A673 (cell line): ENCODE results near the gene PIF1. TPM values are rescaled to one million over a fixed set of nuclear protein-coding genes. Genes with fewer than 3 reads are reported as not detected.

Experiments
- BruUV-seq: library from RNA; stranded (reverse); fragments of 400-500 nt; replicated peaks from 2 replicates; lab custom pipeline; 2021; lab: Mats Ljungman, UMichigan
- CTCF ChIA-PET: fragments of 300-600 bp; sonication (Branson Sonifier 250); formaldehyde crosslinking; loops from one replicate; lab custom pipeline; 2022; ENCODE audit warnings: antibody characterized with exemption; lab: Charles Lee
- POLR2A ChIA-PET: fragments of 300-600 bp; sonication (Branson Sonifier 250); formaldehyde crosslinking; loops from one replicate; lab custom pipeline; 2022; ENCODE audit warnings: antibody characterized with exemption; ENCODE audit not compliant: low non-redundant PET; lab: Charles Lee
- DNase-seq: peaks from one replicate; pipeline ENCODE4 v3.0.0-alpha.2; 2015; ENCODE audit warnings: low spot score
- H3K27ac ChIP-seq: fragments of 200-600 bp; sonication (generic); 2 replicates; pipeline ENCODE4 v1.5.1; 2016; ENCODE audit warnings: mixed run types, low read depth, mild to moderate bottlenecking, mixed read lengths, antibody characterized with exemption, low read length; ENCODE audit not compliant: poor library complexity, severe bottlenecking
- H3K27me3 ChIP-seq: fragments of 200-600 bp; sonication (generic); replicated peaks from 2 replicates; pipeline ENCODE4 v1.6.1; 2017; ENCODE audit warnings: mixed run types, low read depth, mild to moderate bottlenecking, mixed read lengths, antibody characterized with exemption, low read length; ENCODE audit not compliant: insufficient read depth, poor library complexity
- H3K36me3 ChIP-seq: fragments of 200-600 bp; sonication (generic); 2 replicates; pipeline ENCODE4 v1.6.1; 2016; ENCODE audit warnings: mixed run types, mild to moderate bottlenecking, mixed read lengths, antibody characterized with exemption, low read length; ENCODE audit not compliant: insufficient read depth, poor library complexity, severe bottlenecking
- H3K4me1 ChIP-seq: fragments of 200-600 bp; sonication (generic); 2 replicates; pipeline ENCODE4 v1.6.1; 2017; ENCODE audit warnings: mixed run types, mild to moderate bottlenecking, mixed read lengths, antibody characterized with exemption, low read length; ENCODE audit not compliant: insufficient read depth, poor library complexity, severe bottlenecking
- H3K4me3 ChIP-seq: fragments of 200-600 bp; sonication (generic); 2 replicates; pipeline ENCODE4 v1.5.1; 2016; ENCODE audit warnings: low read depth, mixed run types, mild to moderate bottlenecking, mixed read lengths, low read length; ENCODE audit not compliant: poor library complexity, severe bottlenecking
- H3K9me3 ChIP-seq: fragments of 200-600 bp; sonication (generic); 2 replicates; pipeline ENCODE4 v1.6.1; 2016; ENCODE audit warnings: mixed run types, low read depth, mild to moderate bottlenecking, mixed read lengths, antibody characterized with exemption, low read length; ENCODE audit not compliant: poor library complexity, severe bottlenecking
- CTCF ChIP-seq: fragments of 300-800, 200-600 bp; sonication (generic); conservative IDR thresholded peaks from 2 replicates; pipeline ENCODE4 v1.5.1; 2017; ENCODE audit warnings: low read depth, mild to moderate bottlenecking, antibody characterized with exemption, low read length, moderate library complexity, mixed read lengths
- EZH2 ChIP-seq: fragments of 200-600 bp; sonication (generic); IDR thresholded peaks from 2 replicates; pipeline ENCODE4 v1.6.1; 2017; ENCODE audit warnings: borderline replicate concordance, low read depth, mild to moderate bottlenecking, mixed read lengths, antibody characterized with exemption, low read length; ENCODE audit not compliant: poor library complexity, severe bottlenecking
- intact Hi-C: fragments of 100-400 bp; cut with micrococcal nuclease; formaldehyde crosslinking; loops from one replicate; pipeline ENCODE4 v1.10.0; 2022; ENCODE audit not compliant: unreplicated experiment
- total RNA-seq: library from RNA; stranded (reverse); gene quantifications from 2 replicates; pipeline ENCODE4 v1.2.3, GENCODE V29; 2021

The PIF1 gene
- total RNA-seq, 1 experiment from 2014 or later: 65.7 TPM

GRCh38 chr15:64837502-64837901 lies 12.1 kb upstream of the PIF1 start:
- intact Hi-C loops: no loop called here
- no peaks in the 10 kb centered on the region for H3K9me3 ChIP-seq
- H3K4me3 ChIP-seq: no peak overlapping the region
- BruUV-seq: no TSS peak
- no peak for DNase-seq
- H3K27me3 ChIP-seq: no peaks in the 10 kb centered on the region
- POLR2A ChIA-PET: no interaction called here
- TF ChIP-seq CTCF: no peak
- no peak for TF ChIP-seq EZH2
- H3K36me3 ChIP-seq: no peaks in the 10 kb centered on the region
- H3K4me1 ChIP-seq: peaks cover 11% of the 10 kb centered on the region
- CTCF ChIA-PET: no interaction called here
- no peak overlapping the region for H3K27ac ChIP-seq

- Histone ChIP-seq H3K27me3 (no peaks in the 10 kb centered on the region), H3K4me1 (peaks cover 10% of the 10 kb centered on the region), H3K9me3 (no peaks in the 10 kb centered on the region), H3K4me3 (peak overlapping the region; percentile 29), H3K27ac (peak overlapping the region; percentile 40), H3K36me3 (no peaks in the 10 kb centered on the region)
- no TSS peak for BruUV-seq
- CTCF ChIA-PET: interaction anchor here (1.0 to 1.3 kb wide), 2 partner anchors 21 to 26 kb away, joined by 3 to 5 read pairs; no protein-coding TSS in a partner anchor
- POLR2A ChIA-PET: no interaction called here
- intact Hi-C loops: no loop called here
- TF ChIP-seq CTCF: 0 out of 2 replicates have a peak, but pooled peaks have one; percentile 14
- no peak for TF ChIP-seq EZH2
- DNase-seq: no peak
Measured at GRCh38 chr15:64836023-64836536, 10.6 kb upstream of the PIF1 start.

GRCh38 chr15:64833690-64834089 lies 8.2 kb upstream of the PIF1 start:
- intact Hi-C loops: no loop called here
- Histone ChIP-seq H3K36me3 (no peaks in the 10 kb centered on the region), H3K27ac (no peak overlapping the region), H3K4me1 (peaks cover 3% of the 10 kb centered on the region), H3K9me3 (no peaks in the 10 kb centered on the region), H3K4me3 (no peak overlapping the region), H3K27me3 (no peaks in the 10 kb centered on the region)
- ChIA-PET POLR2A (no interaction called here), CTCF (no interaction called here)
- no peak for DNase-seq
- BruUV-seq: no TSS peak
- TF ChIP-seq EZH2 (no peak), CTCF (no peak)
